GM13977 (cell line): ENCODE results near the gene EDC3.

Experiments
- DNase-seq: peaks from one replicate; pipeline ENCODE4 v3.0.0; 2012; ENCODE audit warnings: low spot score
- in situ Hi-C: fragments of 300-500 bp; cut with MboI; formaldehyde crosslinking; loops from one replicate; pipeline ENCODE4 v1.12.0; 2022; ENCODE audit warnings: low sequenced_read_pairs, low pct_unique_long_range_greater_than_20kb, mixed read lengths, inconsistent platforms; ENCODE audit not compliant: unreplicated experiment
- TF ChIP-seq, protein P1 (sequence below): IDR thresholded peaks from 2 replicates; pipeline ENCODE4 v1.5.1; 2012; ENCODE audit warnings: mild to moderate bottlenecking, control low read depth; ENCODE audit not compliant: insufficient read depth; ENCODE audit errors: extremely low read depth, missing control alignments

The EDC3 gene

GRCh38 chr15:74683758-74684157 lies 12.1 kb downstream of the EDC3 start:
- no peak for DNase-seq
- in situ Hi-C loops, result no loop called here
- TF ChIP-seq, protein P1, sequence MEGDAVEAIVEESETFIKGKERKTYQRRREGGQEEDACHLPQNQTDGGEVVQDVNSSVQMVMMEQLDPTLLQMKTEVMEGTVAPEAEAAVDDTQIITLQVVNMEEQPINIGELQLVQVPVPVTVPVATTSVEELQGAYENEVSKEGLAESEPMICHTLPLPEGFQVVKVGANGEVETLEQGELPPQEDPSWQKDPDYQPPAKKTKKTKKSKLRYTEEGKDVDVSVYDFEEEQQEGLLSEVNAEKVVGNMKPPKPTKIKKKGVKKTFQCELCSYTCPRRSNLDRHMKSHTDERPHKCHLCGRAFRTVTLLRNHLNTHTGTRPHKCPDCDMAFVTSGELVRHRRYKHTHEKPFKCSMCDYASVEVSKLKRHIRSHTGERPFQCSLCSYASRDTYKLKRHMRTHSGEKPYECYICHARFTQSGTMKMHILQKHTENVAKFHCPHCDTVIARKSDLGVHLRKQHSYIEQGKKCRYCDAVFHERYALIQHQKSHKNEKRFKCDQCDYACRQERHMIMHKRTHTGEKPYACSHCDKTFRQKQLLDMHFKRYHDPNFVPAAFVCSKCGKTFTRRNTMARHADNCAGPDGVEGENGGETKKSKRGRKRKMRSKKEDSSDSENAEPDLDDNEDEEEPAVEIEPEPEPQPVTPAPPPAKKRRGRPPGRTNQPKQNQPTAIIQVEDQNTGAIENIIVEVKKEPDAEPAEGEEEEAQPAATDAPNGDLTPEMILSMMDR, result no peak

DNA sequence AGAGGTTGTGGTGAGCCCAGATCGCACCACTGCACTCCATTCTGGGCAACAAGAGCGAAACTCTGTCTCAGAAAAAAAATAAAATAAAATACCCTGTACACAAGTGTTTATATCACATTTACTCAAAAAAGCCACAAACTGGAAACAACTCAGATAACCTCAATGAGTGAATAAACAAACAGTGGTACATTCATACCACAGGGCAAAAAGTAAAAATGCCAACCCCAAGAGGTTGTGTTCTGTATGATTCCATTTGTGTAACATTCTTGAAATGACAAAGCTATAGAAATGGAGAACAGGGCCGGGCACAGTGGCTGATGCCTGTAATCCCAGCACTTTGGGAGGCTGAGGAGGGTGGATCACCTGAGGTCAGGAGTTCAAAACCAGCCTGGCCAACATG lies 12.9 kb downstream of the EDC3 start:
- TF ChIP-seq, protein P1, result no peak

GRCh38 chr15:74680456-74680855 lies 15.4 kb downstream of the EDC3 start:
- in situ Hi-C loops, result no loop called here

More for the DNA sequence above, 12.9 kb downstream of the EDC3 start:
- in situ Hi-C loops, result no loop called here
- DNase-seq, result no peak

DNA sequence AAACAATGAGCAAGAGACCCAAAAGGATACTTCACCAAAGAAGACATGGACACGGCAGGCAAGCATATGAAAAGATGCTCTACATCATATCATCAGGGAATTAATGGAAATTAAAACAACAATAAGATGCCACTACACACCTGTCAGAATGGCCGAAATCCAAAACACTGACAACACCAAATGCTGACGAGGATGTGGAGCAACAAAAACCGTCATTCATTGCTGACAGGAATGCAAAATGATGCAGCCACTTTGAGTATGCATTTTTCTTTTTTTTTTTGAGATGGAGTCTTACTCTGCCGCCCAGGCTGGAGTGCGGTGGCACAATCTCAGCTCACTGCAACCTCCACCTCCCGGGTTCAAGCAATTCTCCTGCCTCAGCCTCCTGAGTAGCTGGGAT lies 19.0 kb downstream of the EDC3 start:
- TF ChIP-seq, protein P1, result no peak
- DNase-seq, result no peak
- in situ Hi-C loops, result no loop called here

More at GRCh38 chr15:74680456-74680855, 15.4 kb downstream of the EDC3 start:
- no peak for DNase-seq
- TF ChIP-seq, protein P1, result no peak

DNA sequence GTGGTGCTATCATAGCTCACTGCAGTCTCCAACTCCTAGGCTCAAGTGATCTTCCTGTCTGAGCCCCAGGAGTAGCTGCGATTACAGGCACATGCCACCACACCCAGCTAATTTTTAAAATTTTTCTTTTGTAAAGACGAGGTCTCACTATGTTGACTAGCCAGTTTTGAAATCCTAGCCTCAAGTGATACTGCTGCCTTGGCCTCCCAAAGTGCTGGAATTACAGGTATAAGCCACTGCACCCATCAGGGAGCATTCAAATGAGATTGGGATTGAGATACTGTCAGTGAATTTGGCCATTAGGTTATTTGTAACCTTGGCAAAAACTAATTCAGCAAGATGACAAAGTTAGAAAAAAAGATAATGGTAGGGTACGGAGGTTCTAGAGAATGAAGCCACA lies 21.7 kb downstream of the EDC3 start:
- no peak for DNase-seq
- in situ Hi-C loops, result no loop called here
- TF ChIP-seq, protein P1, result no peak

GRCh38 chr15:74669627-74670026 lies 26.2 kb downstream of the EDC3 start:
- TF ChIP-seq, protein P1, result no peak
- in situ Hi-C loops, result no loop called here
- no peak for DNase-seq

DNA sequence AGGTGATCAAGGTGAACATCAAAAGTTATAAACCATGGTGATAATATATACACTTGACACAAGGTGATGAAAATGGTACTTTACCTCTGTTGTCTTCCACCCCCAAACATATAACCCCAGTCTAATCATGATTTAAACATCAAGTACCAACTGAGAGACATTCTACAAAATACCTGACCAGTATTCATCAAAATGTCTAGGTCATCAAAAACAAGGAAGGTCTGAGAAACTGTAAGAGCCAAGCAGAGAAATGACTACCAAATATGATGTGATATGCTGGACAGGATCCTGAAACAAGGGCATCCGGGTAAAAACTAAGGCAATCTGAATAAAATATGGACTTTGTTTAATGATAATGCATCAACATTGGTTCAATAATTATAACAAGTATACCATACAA lies 27.8 kb downstream of the EDC3 start:
- TF ChIP-seq, protein P1, result no peak
- in situ Hi-C loops, result no loop called here
- DNase-seq, result no peak
